H1 (cell line): Measurements from ENCODE around the gene OSBPL6. TPM values are rescaled to one million over a fixed set of nuclear protein-coding genes. Genes with fewer than 3 reads are reported as not detected.

ENCODE experiments used
- CTCF ChIA-PET: fragments of 300-600 bp; sonication (Branson Sonifier 250); formaldehyde crosslinking; loops from one replicate; lab custom pipeline; 2021; ENCODE audit not compliant: partially characterized antibody; lab: Charles Lee
- POLR2A ChIA-PET: fragments of 300-600 bp; sonication (Branson Sonifier 250); formaldehyde crosslinking; loops from one replicate; lab custom pipeline; 2021; ENCODE audit warnings: inconsistent platforms; ENCODE audit not compliant: partially characterized antibody; lab: Charles Lee
- DNase-seq, 2 experiments: peaks; one replicate each; pipeline versions ENCODE4 v3.0.0 to v3.0.0-alpha.2; 2010 to 2022; ENCODE audit warnings: low spot score in 2 of 2, low read depth in 1 of 2, mixed read lengths in 1 of 2
- FAIRE-seq: peaks from 2 replicates; lab custom pipeline; 2011; peaks lifted over from hg19 to GRCh38; lab: Jason Lieb, UNC
- H2AFZ ChIP-seq: 2 replicates; pipeline ENCODE4 v1.8.1; 2012; ENCODE audit warnings: low read length, inconsistent platforms
- H2AK5ac ChIP-seq: 2 replicates; pipeline ENCODE4 v1.6.1; 2013; ENCODE audit warnings: low read depth, low read length
- H2BK120ac ChIP-seq: replicated peaks from 2 replicates; pipeline ENCODE3; 2013; ENCODE audit warnings: low read depth, low read length, inconsistent platforms
- H2BK12ac ChIP-seq: 2 replicates; pipeline ENCODE4 v1.6.1; 2013; ENCODE audit warnings: low read depth, low read length
- H2BK15ac ChIP-seq: 2 replicates; pipeline ENCODE4 v1.6.1; 2013; ENCODE audit warnings: low read length
- H2BK20ac ChIP-seq: 2 replicates; pipeline ENCODE4 v1.6.1; 2013; ENCODE audit warnings: low read length
- H2BK5ac ChIP-seq: 2 replicates; pipeline ENCODE4 v1.6.1; 2013; ENCODE audit warnings: low read depth, low read length
- H3K14ac ChIP-seq: 2 replicates; pipeline ENCODE4 v1.6.1; 2013; ENCODE audit warnings: inconsistent platforms; ENCODE audit not compliant: insufficient read length
- H3K18ac ChIP-seq: 2 replicates; pipeline ENCODE4 v1.6.1; 2013; ENCODE audit warnings: low read length; ENCODE audit errors: extremely low read depth
- H3K23ac ChIP-seq: 2 replicates; pipeline ENCODE4 v1.6.1; 2013; ENCODE audit warnings: inconsistent platforms; ENCODE audit not compliant: insufficient read length
- H3K23me2 ChIP-seq: 2 replicates; pipeline ENCODE4 v1.6.1; 2013; ENCODE audit warnings: low read depth, low read length
- H3K27ac ChIP-seq: 2 replicates; pipeline ENCODE4 v1.6.1; 2011; ENCODE audit warnings: low read depth, low read length, inconsistent platforms
- H3K27me3 ChIP-seq, 4 experiments: replicated peaks in 1 of 4; 1 replicate in 1 of 4; 2 replicates in 3 of 4; pipeline versions ENCODE4 v1.6.1 to v1.8.1; 2011 to 2013; ENCODE audit warnings: low read length in 3 of 4, mild to moderate bottlenecking in 3 of 4, inconsistent platforms in 2 of 4, mixed read lengths in 2 of 4, moderate library complexity in 1 of 4; ENCODE audit not compliant: control insufficient read depth in 3 of 4, insufficient read depth in 3 of 4; ENCODE audit errors: extremely low read depth in 1 of 4
- H3K36me3 ChIP-seq, 4 experiments: 2 replicates each; pipeline versions ENCODE4 v1.6.1 to v1.8.1; 2011 to 2013; ENCODE audit warnings: mild to moderate bottlenecking in 4 of 4, low read length in 3 of 4, moderate library complexity in 2 of 4, control low read depth in 1 of 4, inconsistent platforms in 1 of 4; ENCODE audit not compliant: insufficient read depth in 4 of 4, control insufficient read depth in 2 of 4
- H3K4ac ChIP-seq: replicated peaks from 2 replicates; pipeline ENCODE3; 2013; ENCODE audit warnings: low read length, low read depth, mixed read lengths, inconsistent platforms; ENCODE audit not compliant: insufficient read length
- H3K4me1 ChIP-seq, 4 experiments: replicated peaks in 1 of 4; 1 replicate in 1 of 4; 2 replicates in 3 of 4; pipeline versions ENCODE4 v1.6.1 to v1.8.1; 2011 to 2013; ENCODE audit warnings: low read length in 3 of 4, inconsistent platforms in 2 of 4, mixed read lengths in 1 of 4; ENCODE audit not compliant: insufficient read depth in 4 of 4, control insufficient read depth in 3 of 4
- H3K4me2 ChIP-seq, 2 experiments: 2 replicates each; pipeline versions ENCODE4 v1.6.1 to v1.8.1; 2011 to 2013; ENCODE audit warnings: low read depth in 2 of 2, low read length in 2 of 2, control low read depth in 1 of 2, inconsistent platforms in 1 of 2, mild to moderate bottlenecking in 1 of 2; ENCODE audit not compliant: insufficient read depth in 1 of 2
- H3K4me3 ChIP-seq, 4 experiments: fragments of 200-600, 300-600 bp in 1 of 4; sonication (generic), shearing (Covaris generic), sonication (Bioruptor Twin) in 1 of 4; 2 replicates each; pipeline versions ENCODE4 v1.5.1 to v1.8.1; 2011 to 2016; ENCODE audit warnings: low read length in 4 of 4, low read depth in 3 of 4, control low read depth in 2 of 4, inconsistent platforms in 2 of 4, mild to moderate bottlenecking in 2 of 4, mixed read lengths in 1 of 4, moderate library complexity in 1 of 4; ENCODE audit not compliant: insufficient read depth in 2 of 4; ENCODE audit errors: extremely low read depth in 1 of 4
- H3K56ac ChIP-seq: replicated peaks from 2 replicates; pipeline ENCODE3; 2013; ENCODE audit warnings: low read depth, mild to moderate bottlenecking, mixed read lengths, low read length, inconsistent platforms; ENCODE audit not compliant: insufficient read length
- H3K79me1 ChIP-seq: 2 replicates; pipeline ENCODE4 v1.6.1; 2013; ENCODE audit warnings: low read depth, low read length, control low read depth
- H3K79me2 ChIP-seq, 2 experiments: 2 replicates each; pipeline versions ENCODE4 v1.6.1 to v1.8.1; 2012 to 2013; ENCODE audit warnings: low read length in 2 of 2, mild to moderate bottlenecking in 2 of 2, inconsistent platforms in 1 of 2; ENCODE audit not compliant: insufficient read depth in 2 of 2, control insufficient read depth in 1 of 2
- H3K9ac ChIP-seq, 4 experiments: replicated peaks in 1 of 4; 1 replicate in 1 of 4; 2 replicates in 3 of 4; pipeline versions ENCODE4 v1.6.1 to v1.8.1; 2011 to 2013; ENCODE audit warnings: low read depth in 3 of 4, low read length in 3 of 4, control low read depth in 2 of 4, mild to moderate bottlenecking in 2 of 4, moderate library complexity in 2 of 4, inconsistent platforms in 1 of 4; ENCODE audit errors: extremely low read depth in 1 of 4
- H3K9me3 ChIP-seq, 2 experiments: 2 replicates each; pipeline versions ENCODE4 v1.6.1 to v1.8.1; 2012 to 2013; ENCODE audit warnings: mild to moderate bottlenecking in 2 of 2, moderate library complexity in 2 of 2, control low read depth in 1 of 2, inconsistent platforms in 1 of 2, low read depth in 1 of 2, low read length in 1 of 2, mixed read lengths in 1 of 2; ENCODE audit not compliant: insufficient read depth in 2 of 2
- H4K20me1 ChIP-seq, 2 experiments: replicated peaks in 1 of 2; 2 replicates each; pipeline versions ENCODE3 to v1.8.1; 2011 to 2013; ENCODE audit warnings: inconsistent platforms in 2 of 2, low read length in 2 of 2, mild to moderate bottlenecking in 1 of 2; ENCODE audit not compliant: insufficient read depth in 2 of 2, control insufficient read depth in 1 of 2
- H4K5ac ChIP-seq: 2 replicates; pipeline ENCODE4 v1.6.1; 2013; ENCODE audit warnings: low read length, low read depth, mixed read lengths, inconsistent platforms; ENCODE audit not compliant: insufficient read length
- H4K8ac ChIP-seq: 2 replicates; pipeline ENCODE4 v1.8.0; 2013; ENCODE audit warnings: mild to moderate bottlenecking, moderate library complexity, low read length, inconsistent platforms; ENCODE audit not compliant: insufficient read depth; ENCODE audit errors: extremely low read depth
- H4K91ac ChIP-seq: replicated peaks from 2 replicates; pipeline ENCODE3; 2013; ENCODE audit warnings: low read length, mixed read lengths, inconsistent platforms; ENCODE audit not compliant: insufficient read length
- CEBPB ChIP-seq: IDR thresholded peaks from 2 replicates; pipeline ENCODE4 v1.6.1; 2012; ENCODE audit warnings: low read depth, low read length
- CHD2 ChIP-seq: IDR thresholded peaks from 2 replicates; pipeline ENCODE4 v1.6.1; 2012; ENCODE audit warnings: low read length, improper control_type of control experiment
- CTBP2 ChIP-seq: IDR thresholded peaks from 2 replicates; pipeline ENCODE4 v1.7.0; 2011; ENCODE audit warnings: borderline replicate concordance, mild to moderate bottlenecking, moderate library complexity, mixed read lengths, low read length; ENCODE audit not compliant: insufficient read depth, insufficient read length
- POU5F1 ChIP-seq: IDR thresholded peaks from 2 replicates; pipeline ENCODE4 v1.6.1; 2011; ENCODE audit warnings: low read depth, mild to moderate bottlenecking, low read length, moderate library complexity
- SIN3A ChIP-seq, 2 experiments: IDR thresholded peaks in 1 of 2; conservative IDR thresholded peaks in 1 of 2; 2 replicates each; pipeline ENCODE4 v1.6.1; 2011 to 2012; ENCODE audit warnings: low read length in 2 of 2, improper control_type of control experiment in 1 of 2, low read depth in 1 of 2, mild to moderate bottlenecking in 1 of 2
- WGBS, 2 experiments: shearing (Covaris generic) in 1 of 2; methylation state at CpG; one replicate each; pipeline versions ENCODE4 v1.1.6 to v1.1.7; 2013 to 2015; ENCODE audit warnings: low lambda C conversion rate in 2 of 2, mixed read lengths in 2 of 2, inconsistent platforms in 1 of 2, low coverage in 1 of 2, missing lambda C conversion rate in 1 of 2; ENCODE audit not compliant: insufficient replicate concordance in 2 of 2, insufficient coverage in 1 of 2, insufficient read length in 1 of 2; ENCODE audit errors: extremely low coverage in 1 of 2, missing lambda C conversion rate in 1 of 2; 5-methylcytosine and 5-hydroxymethylcytosine counted together
- polyA plus RNA-seq, 7 experiments: library from polyadenylated mRNA; depleted of rRNA in 3 of 7; stranded (reverse) in 5 of 7; unstranded in 2 of 7; fragments of >200 nt in 5 of 7; fragments of 200-250 nt in 2 of 7; gene quantifications; 1 replicate in 5 of 7; 2 replicates in 1 of 7; 4 replicates in 1 of 7; pipeline versions ENCODE4 v1.2.1 to v1.2.3, GENCODE V29; 2011 to 2013; ENCODE audit warnings: missing spikeins in 2 of 7, mixed read lengths in 2 of 7
- total RNA-seq: library from RNA; stranded (reverse); fragmentation: NEBNext Ultra II Directional; extraction: Animal tissue kit (Norgen Biotek cat#: 25700); gene quantifications from 2 replicates; pipeline ENCODE4 v1.2.1, GENCODE V29; 2021
- TF ChIP-seq, protein P1 (sequence below): IDR thresholded peaks from 2 replicates; pipeline ENCODE4 v1.6.1; 2012; ENCODE audit warnings: inconsistent platforms

OSBPL6 gene
- total and polyA plus RNA-seq, 2 of the 8 experiments (the other 6 are each of a cell fraction or from before 2014, with no cell fraction given) = 1.7 to 5.6 TPM

DNA sequence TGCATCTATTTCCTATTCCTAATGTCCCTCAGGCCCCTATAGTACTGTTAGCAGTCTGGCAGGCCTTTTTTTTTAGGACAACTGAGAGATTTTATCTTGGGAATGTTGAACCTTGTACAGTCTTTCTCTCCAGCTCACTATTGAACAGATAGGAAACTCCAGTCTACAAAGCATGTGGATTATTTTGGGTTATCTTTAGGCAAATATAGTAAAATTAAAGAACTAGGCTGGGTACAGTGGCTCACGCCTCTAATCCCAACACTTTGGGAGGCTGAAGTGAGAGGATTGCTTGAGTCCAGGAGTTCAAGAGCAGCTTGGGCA lies 102.7 kb downstream of the OSBPL6 start:
- no peak overlapping the region for H3K14ac ChIP-seq
- no peak overlapping the region for H3K4me3 ChIP-seq
- no peak overlapping the region for H4K5ac ChIP-seq
- H2AK5ac ChIP-seq = no peak overlapping the region
- H3K23ac ChIP-seq = no peak overlapping the region
- no peak overlapping the region for H4K91ac ChIP-seq
- no peak overlapping the region for H2BK15ac ChIP-seq
- no peaks in the 10 kb centered on the region for H3K27me3 ChIP-seq
- H3K4ac ChIP-seq = no peak overlapping the region
- no peak overlapping the region for H2BK5ac ChIP-seq
- H3K27ac ChIP-seq = no peak overlapping the region
- no peak overlapping the region for H2AFZ ChIP-seq
- ChIA-PET POLR2A (no interaction called here), CTCF (interaction anchor here (0.7 to 1.7 kb wide), 4 partner anchors 9 to 184 kb away, joined by 3 to 10 read pairs (median 4); no protein-coding TSS in a partner anchor)
- no peaks in the 10 kb centered on the region for H3K9me3 ChIP-seq
- H3K23me2 ChIP-seq = no peaks in the 10 kb centered on the region
- no peak overlapping the region for H4K8ac ChIP-seq
- H3K79me2 ChIP-seq = no peaks in the 10 kb centered on the region
- no peak overlapping the region for H3K56ac ChIP-seq
- H3K4me1 ChIP-seq = no peaks in the 10 kb centered on the region
- TF ChIP-seq SIN3A (conservative IDR thresholded peaks at IDR 0.05 in 1 of 2, IDR thresholded peaks at IDR 0.05 in 1 of 2; ENCODE audit: low read depth in 1 of 2, low read length in 2 of 2) (no peak), POU5F1 (no peak), CHD2 (no peak), CEBPB (no peak), CTBP2 (no peak)
- TF ChIP-seq, protein P1, sequence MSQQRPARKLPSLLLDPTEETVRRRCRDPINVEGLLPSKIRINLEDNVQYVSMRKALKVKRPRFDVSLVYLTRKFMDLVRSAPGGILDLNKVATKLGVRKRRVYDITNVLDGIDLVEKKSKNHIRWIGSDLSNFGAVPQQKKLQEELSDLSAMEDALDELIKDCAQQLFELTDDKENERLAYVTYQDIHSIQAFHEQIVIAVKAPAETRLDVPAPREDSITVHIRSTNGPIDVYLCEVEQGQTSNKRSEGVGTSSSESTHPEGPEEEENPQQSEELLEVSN = no peak
- DNase-seq (no peak), FAIRE-seq (no peak)
- H3K36me3 ChIP-seq = no peaks in the 10 kb centered on the region
- H2BK12ac ChIP-seq = no peak overlapping the region
- no peak overlapping the region for H2BK20ac ChIP-seq
- H3K9ac ChIP-seq = no peak overlapping the region
- no peaks in the 10 kb centered on the region for H3K79me1 ChIP-seq
- WGBS, 2 experiments = 84% methylated on average over 1 of the region's 1 CpG; no CpG with 5 or more reads in 1 of the 2 experiments
- H2BK120ac ChIP-seq = no peak overlapping the region
- no peak overlapping the region for H3K4me2 ChIP-seq
- no peaks in the 10 kb centered on the region for H4K20me1 ChIP-seq
- H3K18ac ChIP-seq = no peak overlapping the region
